H7 (cell line): ENCODE data around the gene FBLN5. TPM values are rescaled to one million over a fixed set of nuclear protein-coding genes. Genes with fewer than 3 reads are reported as not detected.
"Not testable (repeated sequence)": the region's sequence is repeated elsewhere in the genome, so short reads cannot be mapped to it uniquely, and the experiment has no call there.

Source experiments
- DNase-seq: peaks from one replicate; pipeline ENCODE4 v3.0.0; 2012
- H3K27me3 ChIP-seq: 2 replicates; pipeline ENCODE4 v1.6.0; 2011; ENCODE audit warnings: mild to moderate bottlenecking, low read length; ENCODE audit not compliant: control insufficient read depth, insufficient read depth
- H3K36me3 ChIP-seq: replicated peaks from 2 replicates; pipeline ENCODE4 v1.5.1; 2011; ENCODE audit warnings: low read length; ENCODE audit not compliant: control insufficient read depth, insufficient read depth
- H3K4me3 ChIP-seq: 2 replicates; pipeline ENCODE4 v1.5.1; 2011; ENCODE audit warnings: low read depth, mild to moderate bottlenecking, control low read depth, low read length, moderate library complexity; ENCODE audit not compliant: insufficient read depth
- total RNA-seq: library from RNA; depleted of rRNA; stranded (reverse); fragments of >200 nt; shearing (Covaris generic); gene quantifications from 2 replicates; pipeline ENCODE4 v1.2.3, GENCODE V29; 2014

FBLN5 gene
- total RNA-seq, 1 experiment from 2014 or later = 2.3 TPM

GRCh38 chr14:91873471-91874415 is 73.8 kb downstream of the FBLN5 start:
- no peaks in the 10 kb centered on the region for H3K27me3 ChIP-seq
- H3K4me3 ChIP-seq = no peak overlapping the region
- DNase-seq = no peak
- no peaks in the 10 kb centered on the region for H3K36me3 ChIP-seq

- Histone ChIP-seq H3K27me3 (no peaks in the 10 kb centered on the region), H3K4me3 (no peak overlapping the region), H3K36me3 (no peaks in the 10 kb centered on the region)
- DNase-seq = no peak
These were observed 74.7 kb downstream of the FBLN5 start for GRCh38 chr14:91872517-91873470.

- Histone ChIP-seq H3K27me3 (no peaks in the 10 kb centered on the region), H3K4me3 (no peak overlapping the region), H3K36me3 (no peaks in the 10 kb centered on the region)
- no peak for DNase-seq
These were observed 75.4 kb downstream of the FBLN5 start for GRCh38 chr14:91872011-91872501.

GRCh38 chr14:91871401-91871800 is 76.1 kb downstream of the FBLN5 start:
- H3K27me3 ChIP-seq, H3K4me3 ChIP-seq, DNase-seq, H3K36me3 ChIP-seq: not testable (repeated sequence)

GRCh38 chr14:91870890-91871289 is 76.6 kb downstream of the FBLN5 start:
- Histone ChIP-seq H3K27me3 (no peaks in the 10 kb centered on the region), H3K4me3 (no peak overlapping the region), H3K36me3 (no peaks in the 10 kb centered on the region)
- DNase-seq = no peak

GRCh38 chr14:91870001-91870400 is 77.5 kb downstream of the FBLN5 start:
- H3K36me3 ChIP-seq = no peaks in the 10 kb centered on the region
- H3K27me3 ChIP-seq = no peaks in the 10 kb centered on the region
- no peak overlapping the region for H3K4me3 ChIP-seq
- DNase-seq = no peak

- Histone ChIP-seq H3K36me3 (no peaks in the 10 kb centered on the region), H3K27me3 (no peaks in the 10 kb centered on the region), H3K4me3 (no peak overlapping the region)
- DNase-seq = no peak
These were observed 77.9 kb downstream of the FBLN5 start for GRCh38 chr14:91869556-91869955.

GRCh38 chr14:91867316-91867988 is 80.0 kb downstream of the FBLN5 start, which contains the start of gene TC2N:
Gene TC2N (minus strand): TSS chr14:91867536. CDS start chr14:91813769, 53,767 bp downstream.
- no peaks in the 10 kb centered on the region for H3K27me3 ChIP-seq
- no peaks in the 10 kb centered on the region for H3K36me3 ChIP-seq
- no peak for DNase-seq
- no peak within 1 kb of the TSS for H3K4me3 ChIP-seq

- no peak for DNase-seq
- Histone ChIP-seq H3K27me3 (no peaks in the 10 kb centered on the region), H3K36me3 (no peaks in the 10 kb centered on the region), H3K4me3 (no peak overlapping the region)
These were observed 80.8 kb downstream of the FBLN5 start for GRCh38 chr14:91866511-91867295.

GRCh38 chr14:91866061-91866460 is 81.4 kb downstream of the FBLN5 start:
- Histone ChIP-seq H3K36me3 (no peaks in the 10 kb centered on the region), H3K4me3 (no peak overlapping the region), H3K27me3 (no peaks in the 10 kb centered on the region)
- DNase-seq = no peak

- no peak for DNase-seq
- Histone ChIP-seq H3K4me3 (no peak overlapping the region), H3K36me3 (no peaks in the 10 kb centered on the region), H3K27me3 (no peaks in the 10 kb centered on the region)
These were observed 85.1 kb downstream of the FBLN5 start for GRCh38 chr14:91862417-91862816.

GRCh38 chr14:91861091-91861490 is 86.4 kb downstream of the FBLN5 start:
- H3K27me3 ChIP-seq = no peaks in the 10 kb centered on the region
- DNase-seq = no peak
- H3K36me3 ChIP-seq = no peaks in the 10 kb centered on the region
- H3K4me3 ChIP-seq = no peak overlapping the region

GRCh38 chr14:91860238-91860637 is 87.3 kb downstream of the FBLN5 start:
- DNase-seq = no peak
- H3K36me3 ChIP-seq = no peaks in the 10 kb centered on the region
- no peaks in the 10 kb centered on the region for H3K27me3 ChIP-seq
- H3K4me3 ChIP-seq = no peak overlapping the region
